Activated naive CD4-positive, alpha-beta T cell treated with anti-CD3 and anti-CD28 coated beads, Interleukin-2, amount 10 ng/mL, durations not matched to agents 7 days and 5 days (primary cell): ENCODE results near the gene NRROS.
"Not testable (repeated sequence)": the region's sequence is repeated elsewhere in the genome, so short reads cannot be mapped to it uniquely, and the experiment has no call there.

Experiments used
- CTCF ChIA-PET: fragments of 350-600 bp; sonication (Branson Sonifier 250); formaldehyde crosslinking; loops from one replicate; lab custom pipeline; 2021; ENCODE audit warnings: antibody characterized with exemption; lab: Charles Lee
- DNase-seq: peaks from one replicate; pipeline ENCODE4 v3.0.0-alpha.2; 2020
- H3K27ac Mint-ChIP-seq: one replicate; pipeline ENCODE4 v1.8.0; 2021; ENCODE audit warnings: mild to moderate bottlenecking, moderate library complexity, mixed read lengths
- H3K27me3 Mint-ChIP-seq: one replicate; pipeline ENCODE4 v1.8.0; 2021; ENCODE audit warnings: mild to moderate bottlenecking, mixed read lengths
- H3K36me3 Mint-ChIP-seq: one replicate; pipeline ENCODE4 v1.8.0; 2021; ENCODE audit warnings: mixed read lengths
- H3K4me1 Mint-ChIP-seq: one replicate; pipeline ENCODE4 v1.8.0; 2021; ENCODE audit warnings: mixed read lengths
- H3K4me3 Mint-ChIP-seq: one replicate; pipeline ENCODE4 v1.8.0; 2021; ENCODE audit warnings: mild to moderate bottlenecking, moderate library complexity, mixed read lengths
- H3K9me3 Mint-ChIP-seq: one replicate; pipeline ENCODE4 v1.8.0; 2021; ENCODE audit warnings: mixed read lengths

The NRROS gene

GRCh38 chr3:196611761-196612483 is 27.6 kb upstream of the NRROS start:
- Mint-ChIP-seq H3K9me3 (no peaks in the 10 kb centered on the region), H3K36me3 (peaks cover 3% of the 10 kb centered on the region), H3K4me1 (peaks cover 46% of the 10 kb centered on the region), H3K27ac (peak overlapping the region; percentile 86), H3K27me3 (peaks cover 5% of the 10 kb centered on the region), H3K4me3 (peak overlapping the region; percentile 43)
- CTCF ChIA-PET = interaction anchor here (0.8 to 2.7 kb wide), 9 partner anchors 18 to 192 kb away, joined by 3 to 23 read pairs (median 5); partner anchors contain the start of gene NRROS
- peak; percentile 47 for DNase-seq

- not testable (repeated sequence) for H3K27ac Mint-ChIP-seq, H3K9me3 Mint-ChIP-seq, H3K4me3 Mint-ChIP-seq, DNase-seq, H3K36me3 Mint-ChIP-seq, H3K27me3 Mint-ChIP-seq
- H3K4me1 Mint-ChIP-seq = peaks cover 45% of the 10 kb centered on the region
- CTCF ChIA-PET = interaction anchor here (0.7 kb wide), 1 partner anchor 297 kb away, joined by 3 read pairs; the partner anchor contains the start of gene DYNLT2B
These were observed 24.3 kb upstream of the NRROS start for GRCh38 chr3:196615234-196615633.

- Mint-ChIP-seq H3K9me3 (no peaks in the 10 kb centered on the region), H3K36me3 (no peaks in the 10 kb centered on the region), H3K4me1 (peaks cover 36% of the 10 kb centered on the region), H3K27ac (no peak overlapping the region), H3K4me3 (no peak overlapping the region), H3K27me3 (no peaks in the 10 kb centered on the region)
- CTCF ChIA-PET = no interaction called here
- DNase-seq = no peak
These were observed 22.2 kb upstream of the NRROS start for GRCh38 chr3:196617256-196617655.

GRCh38 chr3:196619223-196619622 is 20.3 kb upstream of the NRROS start:
- Mint-ChIP-seq H3K4me3 (no peak overlapping the region), H3K27ac (no peak overlapping the region), H3K4me1 (peaks cover 32% of the 10 kb centered on the region), H3K36me3 (peaks cover 2% of the 10 kb centered on the region), H3K9me3 (no peaks in the 10 kb centered on the region), H3K27me3 (no peaks in the 10 kb centered on the region)
- CTCF ChIA-PET = interaction anchor here (0.7 kb wide), 1 partner anchor 28 kb away, joined by 3 read pairs; no protein-coding TSS in a partner anchor
- DNase-seq = no peak

- H3K9me3 Mint-ChIP-seq, H3K27ac Mint-ChIP-seq, H3K36me3 Mint-ChIP-seq, H3K4me3 Mint-ChIP-seq, DNase-seq, H3K27me3 Mint-ChIP-seq: not testable (repeated sequence)
- CTCF ChIA-PET = interaction anchor here (0.7 kb wide), 1 partner anchor 27 kb away, joined by 3 read pairs; no protein-coding TSS in a partner anchor
- H3K4me1 Mint-ChIP-seq = peaks cover 36% of the 10 kb centered on the region
These were observed 19.9 kb upstream of the NRROS start for GRCh38 chr3:196619627-196620026.

GRCh38 chr3:196620161-196620604 is 19.3 kb upstream of the NRROS start:
- H3K4me1 Mint-ChIP-seq = peaks cover 41% of the 10 kb centered on the region
- H3K36me3 Mint-ChIP-seq = peaks cover 6% of the 10 kb centered on the region
- H3K27ac Mint-ChIP-seq = no peak overlapping the region
- H3K9me3 Mint-ChIP-seq = no peaks in the 10 kb centered on the region
- DNase-seq = no peak
- H3K4me3 Mint-ChIP-seq = no peak overlapping the region
- H3K27me3 Mint-ChIP-seq = no peaks in the 10 kb centered on the region
- CTCF ChIA-PET = no interaction called here

GRCh38 chr3:196620684-196621083 is 18.8 kb upstream of the NRROS start:
- no peak overlapping the region for H3K4me3 Mint-ChIP-seq
- H3K36me3 Mint-ChIP-seq = peaks cover 8% of the 10 kb centered on the region
- DNase-seq = no peak
- CTCF ChIA-PET = no interaction called here
- no peak overlapping the region for H3K27ac Mint-ChIP-seq
- peaks cover 2% of the 10 kb centered on the region for H3K9me3 Mint-ChIP-seq
- no peaks in the 10 kb centered on the region for H3K27me3 Mint-ChIP-seq
- H3K4me1 Mint-ChIP-seq = peaks cover 45% of the 10 kb centered on the region

- Mint-ChIP-seq H3K36me3 (peaks cover 8% of the 10 kb centered on the region), H3K27ac (no peak overlapping the region), H3K4me1 (peaks cover 46% of the 10 kb centered on the region), H3K9me3 (peaks cover 2% of the 10 kb centered on the region), H3K4me3 (no peak overlapping the region), H3K27me3 (no peaks in the 10 kb centered on the region)
- no peak for DNase-seq
- CTCF ChIA-PET = no interaction called here
These were observed 17.9 kb upstream of the NRROS start for GRCh38 chr3:196621611-196622010.

GRCh38 chr3:196624067-196624790 is 15.3 kb upstream of the NRROS start:
- Mint-ChIP-seq H3K36me3 (peaks cover 9% of the 10 kb centered on the region), H3K9me3 (peaks cover 2% of the 10 kb centered on the region), H3K4me3 (peak overlapping the region; percentile 58), H3K4me1 (peaks cover 44% of the 10 kb centered on the region), H3K27me3 (no peaks in the 10 kb centered on the region), H3K27ac (peak overlapping the region; percentile 83)
- CTCF ChIA-PET = no interaction called here
- DNase-seq = peak; percentile 56

- no peaks in the 10 kb centered on the region for H3K27me3 Mint-ChIP-seq
- H3K36me3 Mint-ChIP-seq = peaks cover 9% of the 10 kb centered on the region
- DNase-seq = no peak
- H3K27ac Mint-ChIP-seq = peak overlapping the region; percentile 83
- H3K4me3 Mint-ChIP-seq = peak overlapping the region; percentile 58
- CTCF ChIA-PET = no interaction called here
- H3K9me3 Mint-ChIP-seq = peaks cover 2% of the 10 kb centered on the region
- H3K4me1 Mint-ChIP-seq = peaks cover 50% of the 10 kb centered on the region
These were observed 14.6 kb upstream of the NRROS start for GRCh38 chr3:196624907-196625306.

GRCh38 chr3:196625331-196625730 is 14.2 kb upstream of the NRROS start:
- no peaks in the 10 kb centered on the region for H3K27me3 Mint-ChIP-seq
- CTCF ChIA-PET = no interaction called here
- H3K4me3 Mint-ChIP-seq = no peak overlapping the region
- peaks cover 51% of the 10 kb centered on the region for H3K4me1 Mint-ChIP-seq
- DNase-seq = no peak
- H3K36me3 Mint-ChIP-seq = peaks cover 11% of the 10 kb centered on the region
- no peak overlapping the region for H3K27ac Mint-ChIP-seq
- H3K9me3 Mint-ChIP-seq = peaks cover 2% of the 10 kb centered on the region

GRCh38 chr3:196627918-196628231 is 11.6 kb upstream of the NRROS start:
- H3K27ac Mint-ChIP-seq = no peak overlapping the region

GRCh38 chr3:196629228-196629627 is 10.3 kb upstream of the NRROS start:
- H3K4me3 Mint-ChIP-seq = no peak overlapping the region
- CTCF ChIA-PET = interaction anchor here (0.9 to 7.0 kb wide), 3 partner anchors 13 to 19 kb away, joined by 5 to 51 read pairs (median 5); no protein-coding TSS in a partner anchor
- H3K9me3 Mint-ChIP-seq = peaks cover 2% of the 10 kb centered on the region
- H3K27me3 Mint-ChIP-seq = no peaks in the 10 kb centered on the region
- DNase-seq = no peak
- H3K36me3 Mint-ChIP-seq = peaks cover 12% of the 10 kb centered on the region
- H3K4me1 Mint-ChIP-seq = peaks cover 69% of the 10 kb centered on the region
- peak overlapping the region; percentile 96 for H3K27ac Mint-ChIP-seq

More at GRCh38 chr3:196627918-196628231, 11.6 kb upstream of the NRROS start:
- H3K27me3 Mint-ChIP-seq = no peaks in the 10 kb centered on the region
- no peak for DNase-seq
- peaks cover 2% of the 10 kb centered on the region for H3K9me3 Mint-ChIP-seq
- peaks cover 11% of the 10 kb centered on the region for H3K36me3 Mint-ChIP-seq
- CTCF ChIA-PET = interaction anchor here (0.8 kb wide), 1 partner anchor 19 kb away, joined by 3 read pairs; no protein-coding TSS in a partner anchor
- peaks cover 67% of the 10 kb centered on the region for H3K4me1 Mint-ChIP-seq
- H3K4me3 Mint-ChIP-seq = no peak overlapping the region

GRCh38 chr3:196631682-196632045 is 7.8 kb upstream of the NRROS start:
- H3K9me3 Mint-ChIP-seq = no peaks in the 10 kb centered on the region
- H3K27me3 Mint-ChIP-seq = peaks cover 8% of the 10 kb centered on the region
- H3K27ac Mint-ChIP-seq = peak overlapping the region; percentile 96
- H3K4me1 Mint-ChIP-seq = peaks cover 67% of the 10 kb centered on the region
- CTCF ChIA-PET = interaction anchor here (1.1 to 7.0 kb wide), 6 partner anchors 9 to 64 kb away, joined by 3 to 51 read pairs (median 6); partner anchors contain the start of genes FBXO45, NRROS and WDR53
- DNase-seq = no peak
- H3K4me3 Mint-ChIP-seq = peak overlapping the region; percentile 92
- peaks cover 5% of the 10 kb centered on the region for H3K36me3 Mint-ChIP-seq
